Panc1 (cell line): ENCODE measurements around the gene NFATC4. TPM values are rescaled to one million over a fixed set of nuclear protein-coding genes. Genes with fewer than 3 reads are reported as not detected.

Experiments used
- ATAC-seq: fragments of 200-7000 bp; cut with Tn5 transposase; 2 replicates; pipeline ENCODE4 v1.9.1; 2020; ENCODE audit warnings: mild to moderate bottlenecking, moderate library complexity
- BruUV-seq: library from RNA; stranded (reverse); fragments of 400-500 nt; replicated peaks from 2 replicates; lab custom pipeline; 2021; lab: Mats Ljungman, UMichigan
- CTCF ChIA-PET: fragments of 300-600 bp; sonication (Branson Sonifier 250); formaldehyde crosslinking; loops from one replicate; lab custom pipeline; 2022; ENCODE audit warnings: antibody characterized with exemption; lab: Charles Lee
- POLR2A ChIA-PET: fragments of 300-600 bp; sonication (Branson Sonifier 250); formaldehyde crosslinking; loops from one replicate; lab custom pipeline; 2022; ENCODE audit warnings: antibody characterized with exemption; lab: Charles Lee
- DNase-seq: peaks from one replicate; pipeline ENCODE4 v3.0.0-alpha.2; 2010; ENCODE audit warnings: low read depth, low spot score
- H3K27ac ChIP-seq: 2 replicates; pipeline ENCODE4 v1.5.1; 2011; ENCODE audit warnings: mild to moderate bottlenecking, low read length, inconsistent platforms
- H3K27me3 ChIP-seq: fragments of 200-500 bp; sonication (Bioruptor generic); 2 replicates; pipeline ENCODE4 v1.6.0; 2014; ENCODE audit warnings: low read length, inconsistent platforms; ENCODE audit not compliant: control insufficient read depth, insufficient read depth
- H3K36me3 ChIP-seq: fragments of 200-500 bp; sonication (Bioruptor generic); 2 replicates; pipeline ENCODE4 v1.5.1; 2014; ENCODE audit warnings: inconsistent platforms, mild to moderate bottlenecking, low read length, moderate library complexity; ENCODE audit not compliant: control insufficient read depth, insufficient read depth
- H3K4me1 ChIP-seq: 2 replicates; pipeline ENCODE4 v1.5.1; 2011; ENCODE audit warnings: inconsistent platforms, mild to moderate bottlenecking, low read length, moderate library complexity; ENCODE audit not compliant: control insufficient read depth, insufficient read depth
- H3K4me3 ChIP-seq, 2 experiments: 2 replicates each; pipeline ENCODE4 v1.5.1; 2011 to 2012; ENCODE audit warnings: low read depth in 2 of 2, low read length in 2 of 2, mild to moderate bottlenecking in 2 of 2, inconsistent platforms in 1 of 2, moderate library complexity in 1 of 2
- H3K9me3 ChIP-seq: fragments of 200-500 bp; sonication (Bioruptor generic); 2 replicates; pipeline ENCODE4 v1.5.1; 2014; ENCODE audit warnings: low read depth, mild to moderate bottlenecking, inconsistent platforms, low read length, moderate library complexity; ENCODE audit not compliant: control insufficient read depth, insufficient read depth
- CTCF ChIP-seq: fragments of 450-650 bp; IDR thresholded peaks from 2 replicates; pipeline ENCODE4 v1.5.1; 2017; ENCODE audit warnings: mild to moderate bottlenecking
- POLR2AphosphoS5 ChIP-seq: IDR thresholded peaks from 2 replicates; pipeline ENCODE4 v1.6.1; 2012; ENCODE audit warnings: mild to moderate bottlenecking, low read depth, low read length, moderate library complexity
- REST ChIP-seq, 2 experiments: IDR thresholded peaks; 2 replicates each; pipeline ENCODE4 v1.6.1; 2011 to 2012; ENCODE audit warnings: low read depth in 2 of 2, control low read depth in 1 of 2, low read length in 1 of 2, mild to moderate bottlenecking in 1 of 2, moderate library complexity in 1 of 2; ENCODE audit not compliant: insufficient read depth in 1 of 2
- SIN3A ChIP-seq: IDR thresholded peaks from 2 replicates; pipeline ENCODE4 v1.6.1; 2012; ENCODE audit warnings: low read depth, mild to moderate bottlenecking, low read length, moderate library complexity, borderline replicate concordance; ENCODE audit not compliant: insufficient read depth
- TCF7L2 ChIP-seq: IDR thresholded peaks from 2 replicates; pipeline ENCODE4 v1.6.1; 2011; ENCODE audit warnings: mild to moderate bottlenecking, low read depth, low read length, inconsistent platforms
- in situ Hi-C: cut with HindIII; loops from 2 replicates; pipeline ENCODE4 v1.10.0; 2016; ENCODE audit warnings: low sequenced_read_pairs, low pct_unique_long_range_greater_than_20kb
- intact Hi-C: fragments of 100-400 bp; cut with micrococcal nuclease; formaldehyde crosslinking; loops from one replicate; pipeline ENCODE4 v1.10.0; 2022; ENCODE audit not compliant: unreplicated experiment
- total RNA-seq: library from RNA; stranded (reverse); gene quantifications from one replicate; pipeline ENCODE4 v1.2.1, GENCODE V29; 2021; ENCODE audit not compliant: unreplicated experiment

NFATC4 gene
- total RNA-seq, 1 experiment from 2014 or later = 0.36 TPM

GRCh38 chr14:24422261-24422660 is 54.3 kb downstream of the NFATC4 start:
- H3K27me3 ChIP-seq = no peaks in the 10 kb centered on the region
- no peak for DNase-seq
- POLR2A ChIA-PET = no interaction called here
- no peaks in the 10 kb centered on the region for H3K36me3 ChIP-seq
- no peak overlapping the region for H3K4me3 ChIP-seq
- no peaks in the 10 kb centered on the region for H3K4me1 ChIP-seq
- TF ChIP-seq TCF7L2 (no peak), POLR2AphosphoS5 (no peak), REST (IDR thresholded peaks at IDR 0.05; ENCODE audit: insufficient read depth in 1 of 2, low read depth in 2 of 2, low read length in 1 of 2) (no peak), SIN3A (no peak), CTCF (no peak)
- BruUV-seq = no TSS peak
- ATAC-seq = no peak
- CTCF ChIA-PET = no interaction called here
- no peak overlapping the region for H3K27ac ChIP-seq
- H3K9me3 ChIP-seq = no peaks in the 10 kb centered on the region
- intact Hi-C loops (no loop called here), in situ Hi-C loops (no loop called here)

- intact Hi-C loops (no loop called here), in situ Hi-C loops (no loop called here)
- no peaks in the 10 kb centered on the region for H3K4me1 ChIP-seq
- DNase-seq (no peak), ATAC-seq (no peak)
- CTCF ChIA-PET = interaction anchor here (1.2 kb wide), 1 partner anchor 9 kb away, joined by 4 read pairs; no protein-coding TSS in a partner anchor
- TF ChIP-seq REST (IDR thresholded peaks at IDR 0.05; ENCODE audit: insufficient read depth in 1 of 2, low read depth in 2 of 2, low read length in 1 of 2) = no peak
- TF ChIP-seq SIN3A = no peak
- TF ChIP-seq POLR2AphosphoS5 = no peak
- no peaks in the 10 kb centered on the region for H3K36me3 ChIP-seq
- no peaks in the 10 kb centered on the region for H3K9me3 ChIP-seq
- POLR2A ChIA-PET = no interaction called here
- no peaks in the 10 kb centered on the region for H3K27me3 ChIP-seq
- no peak overlapping the region for H3K27ac ChIP-seq
- BruUV-seq = no TSS peak
- no peak overlapping the region for H3K4me3 ChIP-seq
Observed at GRCh38 chr14:24422694-24423601, 55.0 kb downstream of the NFATC4 start.
